ENCODE results near the gene DEPP1.

The DEPP1 gene

GRCh38 chr10:44960088-44960460, 18.5 kb downstream of the DEPP1 start:
- TF ChIP-seq EGR1 (IDR thresholded peaks at IDR 0.05) = no peak
- no peak for TF ChIP-seq REST (IDR thresholded peaks at IDR 0.05; ENCODE audit: low read depth)
- TF ChIP-seq RAD21 (IDR thresholded peaks at IDR 0.05; ENCODE audit: low read depth) = no peak
- TF ChIP-seq NFIC (IDR thresholded peaks at IDR 0.05) = no peak
- no peak for TF ChIP-seq EP300 (IDR thresholded peaks at IDR 0.05; ENCODE audit: borderline replicate concordance)
- TF ChIP-seq, protein P1, sequence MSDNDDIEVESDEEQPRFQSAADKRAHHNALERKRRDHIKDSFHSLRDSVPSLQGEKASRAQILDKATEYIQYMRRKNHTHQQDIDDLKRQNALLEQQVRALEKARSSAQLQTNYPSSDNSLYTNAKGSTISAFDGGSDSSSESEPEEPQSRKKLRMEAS (IDR thresholded peaks at IDR 0.05) = no peak
- no peak for TF ChIP-seq FOXM1 (IDR thresholded peaks at IDR 0.05; ENCODE audit: borderline replicate concordance, low read depth)
- TF ChIP-seq CEBPB (IDR thresholded peaks at IDR 0.05) = no peak
- no peak for TF ChIP-seq TAF1 (IDR thresholded peaks at IDR 0.05; ENCODE audit: low read depth)
- no peak for TF ChIP-seq TCF12 (IDR thresholded peaks at IDR 0.05; ENCODE audit: low read depth)
- TF ChIP-seq, protein P2, sequence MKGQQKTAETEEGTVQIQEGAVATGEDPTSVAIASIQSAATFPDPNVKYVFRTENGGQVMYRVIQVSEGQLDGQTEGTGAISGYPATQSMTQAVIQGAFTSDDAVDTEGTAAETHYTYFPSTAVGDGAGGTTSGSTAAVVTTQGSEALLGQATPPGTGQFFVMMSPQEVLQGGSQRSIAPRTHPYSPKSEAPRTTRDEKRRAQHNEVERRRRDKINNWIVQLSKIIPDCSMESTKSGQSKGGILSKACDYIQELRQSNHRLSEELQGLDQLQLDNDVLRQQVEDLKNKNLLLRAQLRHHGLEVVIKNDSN (IDR thresholded peaks at IDR 0.05) = no peak
- TF ChIP-seq YY1 (IDR thresholded peaks at IDR 0.05; ENCODE audit: low read depth) = no peak
- TF ChIP-seq ZBTB7A (IDR thresholded peaks at IDR 0.05; ENCODE audit: low read depth) = no peak

DNA sequence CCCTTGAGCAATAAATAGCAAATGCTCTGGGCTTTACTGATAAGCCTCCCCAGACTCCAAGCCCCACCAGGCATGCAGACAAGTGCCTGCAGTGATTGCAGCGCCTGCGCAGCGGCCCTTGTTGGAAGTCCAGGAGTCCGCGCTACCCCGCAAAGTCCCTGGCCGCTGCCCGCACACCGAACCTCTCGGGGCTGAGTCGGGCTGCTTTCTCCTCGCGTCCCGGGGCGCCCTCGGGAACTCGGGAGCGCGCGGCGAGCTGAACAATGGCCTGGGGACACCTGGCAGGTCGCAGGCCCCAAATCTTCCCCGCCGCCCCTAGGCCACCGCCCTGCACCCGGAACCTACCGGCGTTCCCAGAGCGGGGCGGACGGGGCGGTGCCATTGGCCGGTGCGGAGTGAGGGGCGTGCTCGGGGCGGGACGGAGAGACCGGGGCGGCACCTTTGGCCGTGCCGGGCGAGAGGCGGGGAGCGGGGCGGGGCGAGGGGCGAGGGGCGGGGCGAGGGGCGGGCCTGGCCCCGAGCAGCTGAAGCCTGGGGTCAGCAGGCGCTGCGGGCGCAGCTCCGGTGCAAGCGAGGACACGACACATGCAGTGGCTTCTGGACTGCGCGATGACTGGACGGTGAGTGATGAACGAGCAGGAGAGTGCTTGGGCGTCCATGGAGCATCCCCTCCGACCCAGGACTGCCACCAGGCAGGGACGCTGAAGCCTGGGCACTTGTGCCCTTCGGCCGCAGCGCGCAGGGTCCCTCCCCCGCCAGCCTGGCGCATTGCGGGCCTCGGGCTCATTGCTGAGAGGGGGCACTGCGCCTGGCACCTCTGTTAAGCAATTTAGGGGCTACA, 19.1 kb downstream of the DEPP1 start, which contains the start of gene RASSF4:
TSS of gene RASSF4 (plus strand) at position 556 of the 841 bp plus-strand sequence. CDS start 10,401 bp downstream, outside the sequence.
- peak; percentile 62; the same call in 1 of the 2 replicates for TF ChIP-seq TAF1 (IDR thresholded peaks at IDR 0.05; ENCODE audit: low read depth)
- TF ChIP-seq, protein P1 (IDR thresholded peaks at IDR 0.05) = peak; percentile 50; the same call in 1 of the 2 replicates
- no peak for TF ChIP-seq EGR1 (IDR thresholded peaks at IDR 0.05)
- no peak for TF ChIP-seq TEAD4 (IDR thresholded peaks at IDR 0.05)
- no peak for TF ChIP-seq FOXM1 (IDR thresholded peaks at IDR 0.05; ENCODE audit: borderline replicate concordance, low read depth)
- TF ChIP-seq, protein P2 (IDR thresholded peaks at IDR 0.05) = 0 out of 2 replicates have a peak, but pooled peaks have one; percentile 6
- no peak for TF ChIP-seq CEBPB (IDR thresholded peaks at IDR 0.05)

DNA sequence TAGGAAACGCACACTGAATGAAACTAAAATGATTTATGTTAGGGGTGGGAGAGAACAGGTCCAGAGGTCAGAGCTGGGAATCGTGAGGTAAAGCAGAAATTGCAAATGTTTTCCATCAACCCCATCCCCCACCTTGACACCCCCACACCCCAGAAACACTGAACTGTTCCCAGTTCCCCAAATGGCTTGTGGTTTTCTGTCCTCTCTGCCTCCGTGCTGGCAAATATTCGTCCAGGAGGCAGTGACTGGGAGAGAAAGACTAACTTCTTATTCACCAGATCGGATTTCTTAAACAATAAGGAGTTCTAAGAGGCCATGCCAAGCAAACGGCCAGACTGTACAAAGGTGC, 19.7 kb downstream of the DEPP1 start:
- TF ChIP-seq EGR1 (IDR thresholded peaks at IDR 0.05) = no peak
- no peak for TF ChIP-seq YY1 (IDR thresholded peaks at IDR 0.05; ENCODE audit: low read depth)
- TF ChIP-seq, protein P1 (IDR thresholded peaks at IDR 0.05) = no peak
- TF ChIP-seq CREB1 (IDR thresholded peaks at IDR 0.05; ENCODE audit: low read depth) = no peak
- no peak for TF ChIP-seq FOXM1 (IDR thresholded peaks at IDR 0.05; ENCODE audit: borderline replicate concordance, low read depth)
- no peak for TF ChIP-seq TCF12 (IDR thresholded peaks at IDR 0.05; ENCODE audit: low read depth)
- TF ChIP-seq CEBPB (IDR thresholded peaks at IDR 0.05) = no peak
- TF ChIP-seq REST (IDR thresholded peaks at IDR 0.05; ENCODE audit: low read depth) = no peak
- no peak for TF ChIP-seq ZBTB7A (IDR thresholded peaks at IDR 0.05; ENCODE audit: low read depth)
- no peak for TF ChIP-seq RAD21 (IDR thresholded peaks at IDR 0.05; ENCODE audit: low read depth)
- no peak for TF ChIP-seq TEAD4 (IDR thresholded peaks at IDR 0.05)
- no peak for TF ChIP-seq EP300 (IDR thresholded peaks at IDR 0.05; ENCODE audit: borderline replicate concordance)
- TF ChIP-seq NFIC (IDR thresholded peaks at IDR 0.05) = no peak
- TF ChIP-seq, protein P2 (IDR thresholded peaks at IDR 0.05) = no peak
- TF ChIP-seq TAF1 (IDR thresholded peaks at IDR 0.05; ENCODE audit: low read depth) = no peak

DNA sequence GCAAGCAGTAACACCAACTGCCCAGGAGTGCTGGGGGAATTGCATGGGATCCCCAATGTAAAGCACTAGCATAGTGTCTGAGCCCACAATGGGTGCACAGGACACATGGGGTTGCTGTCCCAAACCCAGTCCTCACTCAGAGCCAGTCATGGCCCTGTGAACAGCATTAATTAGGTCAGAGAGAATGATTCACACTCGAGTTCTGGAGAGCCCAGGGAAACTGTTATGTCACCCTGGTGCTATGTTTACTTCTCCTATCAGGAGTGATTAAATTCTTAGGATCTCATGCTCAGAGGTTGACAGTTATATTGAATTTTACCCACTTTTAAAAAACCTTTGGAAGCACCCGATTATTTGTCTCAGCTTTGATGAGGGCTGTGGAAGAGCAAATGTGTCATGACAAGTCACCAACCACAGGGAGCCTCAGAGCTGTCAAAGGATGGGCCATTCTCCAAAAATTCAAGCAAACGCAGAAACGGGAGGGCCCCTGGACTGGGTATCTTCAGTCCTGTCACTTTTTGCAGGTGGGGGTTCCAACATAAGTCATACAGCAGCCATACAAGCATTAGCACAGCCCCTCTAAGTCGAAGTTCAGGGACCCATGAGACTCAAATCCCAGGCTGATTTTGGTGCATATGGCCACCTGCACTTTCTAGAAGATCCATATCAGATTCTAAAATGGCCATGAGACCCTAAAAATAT, 20.3 kb downstream of the DEPP1 start:
- TF ChIP-seq REST (IDR thresholded peaks at IDR 0.05; ENCODE audit: low read depth) (no peak), CEBPB (IDR thresholded peaks at IDR 0.05) (no peak), EP300 (IDR thresholded peaks at IDR 0.05; ENCODE audit: borderline replicate concordance) (no peak), NFIC (IDR thresholded peaks at IDR 0.05) (no peak), YY1 (IDR thresholded peaks at IDR 0.05; ENCODE audit: low read depth) (no peak), TEAD4 (IDR thresholded peaks at IDR 0.05) (no peak), FOXM1 (IDR thresholded peaks at IDR 0.05; ENCODE audit: borderline replicate concordance, low read depth) (no peak)
- TF ChIP-seq, protein P2 (IDR thresholded peaks at IDR 0.05) = no peak
